ENCODE measurements around the gene LRCH1.

LRCH1 gene

GRCh38 chr13:46712524-46712923 is 159.6 kb downstream of the LRCH1 start:
- DNase-seq (ENCODE audit: low read depth in 2 of 2), result no peak

- no peak for DNase-seq (ENCODE audit: low read depth in 2 of 2)
Measured at GRCh38 chr13:46715363-46715762, 162.4 kb downstream of the LRCH1 start.

GRCh38 chr13:46716821-46717220 is 163.9 kb downstream of the LRCH1 start:
- peak in 1 of 2 experiments; percentile 8 for DNase-seq (ENCODE audit: low read depth in 2 of 2)

- no peak for DNase-seq (ENCODE audit: low read depth in 2 of 2)
Measured at GRCh38 chr13:46717275-46717674, 164.3 kb downstream of the LRCH1 start.

- no peak for DNase-seq (ENCODE audit: low read depth in 2 of 2)
Measured at GRCh38 chr13:46717856-46718255, 164.9 kb downstream of the LRCH1 start.

- DNase-seq (ENCODE audit: low read depth in 2 of 2), result no peak
Measured at GRCh38 chr13:46720189-46720588, 167.2 kb downstream of the LRCH1 start.

DNA sequence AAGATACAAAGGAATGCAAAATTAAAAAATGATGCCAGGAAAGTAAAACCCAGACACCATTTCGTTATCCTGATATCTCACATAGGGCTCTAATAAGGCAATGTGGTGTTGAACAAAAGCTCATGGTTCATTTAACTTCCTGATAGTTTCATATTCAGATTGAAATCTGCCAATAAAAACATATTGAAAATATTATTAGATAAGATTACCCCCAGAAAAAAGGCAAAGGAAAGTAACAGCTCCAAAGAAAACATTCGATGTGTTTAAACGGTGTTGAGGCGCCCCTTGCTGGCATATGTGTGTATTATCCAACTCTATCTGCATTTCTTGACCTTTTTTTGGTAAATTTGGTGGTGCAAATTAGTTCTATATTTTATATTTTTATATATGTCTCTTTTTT is 168.1 kb downstream of the LRCH1 start:
- peak; percentile 13 to 15 for DNase-seq (ENCODE audit: low read depth in 2 of 2)

DNA sequence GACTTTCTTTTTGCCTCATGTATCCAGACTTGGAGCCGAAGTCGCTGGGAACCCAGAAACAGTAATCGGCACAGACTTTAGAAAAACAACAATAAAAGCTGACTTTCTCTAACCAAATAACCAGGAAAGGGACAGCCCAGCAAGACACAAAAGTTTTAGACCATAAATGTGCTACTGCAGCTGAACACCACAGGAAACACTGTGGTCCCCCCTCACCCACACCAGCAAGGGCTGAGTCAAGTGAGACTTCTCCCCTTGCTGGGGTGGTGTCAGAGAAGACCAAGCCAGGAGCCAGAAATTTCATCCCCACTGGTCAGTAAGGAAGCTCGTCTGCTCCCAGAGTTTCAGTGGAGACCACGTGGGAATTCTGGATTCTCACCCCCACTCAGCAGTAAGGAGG is 173.4 kb downstream of the LRCH1 start:
- DNase-seq (ENCODE audit: low read depth in 2 of 2), result no peak

- no peak for DNase-seq (ENCODE audit: low read depth in 2 of 2)
Measured at GRCh38 chr13:46728777-46729176, 175.8 kb downstream of the LRCH1 start.

GRCh38 chr13:46731535-46731934 is 178.6 kb downstream of the LRCH1 start:
- no peak for DNase-seq (ENCODE audit: low read depth in 2 of 2)

DNA sequence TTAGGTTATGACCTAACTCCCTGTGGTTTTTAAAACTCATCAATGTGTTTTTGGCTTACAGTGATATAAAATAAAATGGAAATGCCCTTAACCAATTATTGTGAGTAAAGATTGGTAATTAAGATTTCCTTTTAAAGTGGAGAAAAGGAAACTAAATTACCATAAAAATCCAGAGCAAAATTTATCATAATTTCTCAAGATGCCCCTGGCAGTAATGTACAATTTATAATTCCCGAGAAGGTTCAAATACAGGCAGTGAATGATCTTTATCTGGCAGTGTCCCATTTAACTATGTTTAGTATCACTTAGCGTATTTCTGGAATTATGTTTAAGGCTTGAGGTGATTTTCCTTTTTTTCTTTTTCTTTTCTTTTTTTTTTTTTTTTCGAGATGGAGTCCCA is 182.5 kb downstream of the LRCH1 start:
- DNase-seq (ENCODE audit: low read depth in 2 of 2), result no peak

GRCh38 chr13:46736541-46737310 is 183.8 kb downstream of the LRCH1 start:
- DNase-seq (ENCODE audit: low read depth in 2 of 2), result no peak

DNA sequence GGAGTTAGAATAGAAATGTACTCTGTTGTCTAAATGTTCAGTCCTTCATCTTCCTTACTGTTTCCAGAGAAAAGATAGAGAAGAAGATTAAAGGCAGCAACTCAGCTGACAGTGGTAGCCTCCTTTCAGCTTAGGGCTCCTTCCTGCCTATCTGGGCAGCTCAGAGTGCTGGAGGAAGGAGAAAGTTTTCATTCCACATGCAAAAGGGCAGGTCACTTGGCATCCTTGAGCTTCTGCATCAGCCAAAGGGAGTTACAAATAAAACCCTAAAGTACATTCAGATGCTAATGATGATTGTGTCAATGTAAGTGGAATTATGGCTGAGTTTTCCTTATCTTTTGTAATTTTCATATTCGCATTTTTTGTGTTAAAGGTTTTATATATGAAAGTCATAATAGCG is 185.1 kb downstream of the LRCH1 start:
- no peak for DNase-seq (ENCODE audit: low read depth in 2 of 2)

GRCh38 chr13:46738766-46739165 is 185.8 kb downstream of the LRCH1 start:
- DNase-seq (ENCODE audit: low read depth in 2 of 2), result no peak

- DNase-seq (ENCODE audit: low read depth in 2 of 2), result no peak
Measured at GRCh38 chr13:46739447-46740098, 186.6 kb downstream of the LRCH1 start.

GRCh38 chr13:46743191-46743590 is 190.2 kb downstream of the LRCH1 start:
- peak; percentile 38 to 49 for DNase-seq (ENCODE audit: low read depth in 2 of 2)

GRCh38 chr13:46745062-46745461 is 192.1 kb downstream of the LRCH1 start:
- DNase-seq (ENCODE audit: low read depth in 2 of 2), result no peak

GRCh38 chr13:46745706-46746105 is 192.7 kb downstream of the LRCH1 start:
- no peak for DNase-seq (ENCODE audit: low read depth in 2 of 2)

- DNase-seq (ENCODE audit: low read depth in 2 of 2), result no peak
Measured at GRCh38 chr13:46747031-46747820, 194.3 kb downstream of the LRCH1 start.

GRCh38 chr13:46748300-46748699 is 195.3 kb downstream of the LRCH1 start:
- DNase-seq (ENCODE audit: low read depth in 2 of 2), result no peak

DNA sequence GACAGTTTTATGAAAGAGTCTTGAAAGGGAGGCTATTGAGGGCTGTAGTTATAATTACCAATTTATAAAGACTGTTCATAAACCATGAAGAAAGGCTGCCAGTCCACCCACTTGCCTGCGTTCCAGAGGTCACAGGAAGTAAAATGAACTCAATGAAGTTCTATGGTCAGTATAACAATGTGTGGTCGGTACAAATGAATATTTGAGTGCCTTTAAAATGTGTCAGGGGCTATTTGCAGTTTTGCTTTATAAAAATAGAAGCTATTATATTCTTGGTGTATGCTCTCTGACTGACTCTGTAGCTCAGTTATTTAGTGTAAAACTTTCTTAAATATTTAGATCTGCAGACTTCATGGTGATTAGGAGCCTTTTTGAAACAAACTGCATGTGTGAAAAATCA is 197.0 kb downstream of the LRCH1 start:
- no peak for DNase-seq (ENCODE audit: low read depth in 2 of 2)

GRCh38 chr13:46751811-46752635 is 199.1 kb downstream of the LRCH1 start:
- peak; percentile 15 to 21 for DNase-seq (ENCODE audit: low read depth in 2 of 2)

Data from fibroblast of skin of left biceps (primary cell).